Body of pancreas (tissue), 4 donors: Measurements from ENCODE around the gene CFAP20.

Experiments
- POLR2A ChIP-seq, 3 donors: fragments of 450-650 bp; IDR thresholded peaks; one replicate each; pipeline ENCODE4 v1.6.1; 2016; ENCODE audit warnings: antibody characterized with exemption in 3 of 3, mild to moderate bottlenecking in 2 of 3
- TF ChIP-seq, protein P1 (sequence below), 7 experiments: fragments of 450-650 bp in 4 of 7; fragments of 200-600 bp in 3 of 7; sonication (generic) in 3 of 7; IDR thresholded peaks; one replicate each; pipeline ENCODE4 v1.5.1; 2016 to 2019; ENCODE audit warnings: antibody characterized with exemption in 7 of 7

DNA sequence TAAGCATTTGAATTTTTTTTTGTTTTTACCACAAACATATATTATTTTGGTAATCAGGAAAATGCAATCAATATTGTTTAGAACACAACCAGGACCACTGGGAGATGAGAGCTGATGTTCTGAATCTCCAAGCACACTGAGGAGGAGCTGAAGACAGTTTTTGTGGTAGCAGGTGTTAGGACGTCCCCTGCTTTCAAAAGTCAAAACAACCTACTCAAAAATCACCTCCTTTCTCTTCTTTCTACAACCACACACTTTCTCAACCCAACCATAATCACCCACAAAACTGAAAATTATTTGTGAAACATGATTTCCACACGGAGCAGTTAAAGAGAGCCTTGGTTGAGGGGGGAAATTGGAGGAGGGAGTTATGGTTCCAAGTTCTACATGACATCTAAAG is 26.7 kb upstream of the CFAP20 start:
- TF ChIP-seq, protein P1, sequence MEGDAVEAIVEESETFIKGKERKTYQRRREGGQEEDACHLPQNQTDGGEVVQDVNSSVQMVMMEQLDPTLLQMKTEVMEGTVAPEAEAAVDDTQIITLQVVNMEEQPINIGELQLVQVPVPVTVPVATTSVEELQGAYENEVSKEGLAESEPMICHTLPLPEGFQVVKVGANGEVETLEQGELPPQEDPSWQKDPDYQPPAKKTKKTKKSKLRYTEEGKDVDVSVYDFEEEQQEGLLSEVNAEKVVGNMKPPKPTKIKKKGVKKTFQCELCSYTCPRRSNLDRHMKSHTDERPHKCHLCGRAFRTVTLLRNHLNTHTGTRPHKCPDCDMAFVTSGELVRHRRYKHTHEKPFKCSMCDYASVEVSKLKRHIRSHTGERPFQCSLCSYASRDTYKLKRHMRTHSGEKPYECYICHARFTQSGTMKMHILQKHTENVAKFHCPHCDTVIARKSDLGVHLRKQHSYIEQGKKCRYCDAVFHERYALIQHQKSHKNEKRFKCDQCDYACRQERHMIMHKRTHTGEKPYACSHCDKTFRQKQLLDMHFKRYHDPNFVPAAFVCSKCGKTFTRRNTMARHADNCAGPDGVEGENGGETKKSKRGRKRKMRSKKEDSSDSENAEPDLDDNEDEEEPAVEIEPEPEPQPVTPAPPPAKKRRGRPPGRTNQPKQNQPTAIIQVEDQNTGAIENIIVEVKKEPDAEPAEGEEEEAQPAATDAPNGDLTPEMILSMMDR (IDR thresholded peaks at IDR 0.05) = no peak
- no peak for TF ChIP-seq POLR2A (IDR thresholded peaks at IDR 0.05)
